Stomach (tissue), 4 donors: Measurements from ENCODE around the gene FBXO47.
"Not testable (repeated sequence)": the region's sequence is repeated elsewhere in the genome, so short reads cannot be mapped to it uniquely, and the experiment has no call there.

ENCODE experiments used
- CTCF ChIP-seq, 7 experiments: fragments of 450-650 bp in 4 of 7; fragments of 200-600 bp in 3 of 7; sonication (generic) in 3 of 7; IDR thresholded peaks; one replicate each; pipeline ENCODE4 v1.5.1; 2016 to 2019; ENCODE audit warnings: antibody characterized with exemption in 7 of 7, control low read depth in 2 of 7, mild to moderate bottlenecking in 1 of 7
- POLR2AphosphoS5 ChIP-seq, 3 donors: sonication (generic); formaldehyde crosslinking; IDR thresholded peaks; one replicate each; pipeline ENCODE4 v1.6.1; 2016; ENCODE audit warnings: antibody characterized with exemption in 3 of 3

DNA sequence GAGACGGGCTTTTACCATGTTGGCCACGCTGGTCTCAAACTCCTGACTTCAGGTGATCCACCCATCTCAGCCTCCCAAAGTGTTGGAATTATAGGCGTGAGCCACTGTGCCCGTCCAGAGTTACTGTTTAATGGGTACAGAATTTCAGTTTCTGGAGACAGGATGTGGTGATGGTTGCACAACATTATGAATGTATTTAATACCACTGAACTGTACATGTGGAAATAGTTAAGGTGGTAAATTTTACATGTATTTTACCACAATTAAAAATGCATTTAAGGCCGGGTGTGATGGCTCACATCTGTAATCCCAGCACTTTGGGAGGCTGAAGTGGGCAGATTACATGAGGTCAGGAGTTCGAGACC lies 9.0 kb upstream of the FBXO47 start:
- not testable (repeated sequence) for TF ChIP-seq POLR2AphosphoS5, CTCF (IDR thresholded peaks at IDR 0.05)
